SK-N-MC (cell line): ENCODE measurements around the gene USP17L22.
"Not testable (repeated sequence)": the region's sequence is repeated elsewhere in the genome, so short reads cannot be mapped to it uniquely, and the experiment has no call there.

Experiments
- EZH2 ChIP-seq: fragments of 200-600 bp; sonication (generic); IDR thresholded peaks from one replicate; pipeline ENCODE4 v1.6.1; 2017; ENCODE audit warnings: antibody characterized with exemption
- POLR2AphosphoS5 ChIP-seq: IDR thresholded peaks from 2 replicates; pipeline ENCODE4 v1.6.1; 2012; ENCODE audit warnings: mild to moderate bottlenecking, low read depth, low read length, borderline replicate concordance

- TF ChIP-seq POLR2AphosphoS5, EZH2: not testable (repeated sequence)
Observed at GRCh38 chr4:9267319-9267718, at the start of gene USP17L22.
